HepG2 (cell line): Measurements from ENCODE around the gene SERTAD2. TPM values are rescaled to one million over a fixed set of nuclear protein-coding genes. Genes with fewer than 3 reads are reported as not detected.

Experiments used
- ATF1 ChIP-seq: IDR thresholded peaks from 2 replicates; pipeline ENCODE4 v1.6.1; 2016; ENCODE audit warnings: mild to moderate bottlenecking, control low read depth
- CHD4 ChIP-seq: fragments of 200-600 bp; sonication (generic); IDR thresholded peaks from 2 replicates; pipeline ENCODE4 v1.7.0; 2017; ENCODE audit warnings: mild to moderate bottlenecking, low read length, borderline replicate concordance
- EZH2 ChIP-seq: conservative IDR thresholded peaks from 2 replicates; pipeline ENCODE4 v1.6.1; 2012; ENCODE audit warnings: mild to moderate bottlenecking, low read depth, low read length, moderate library complexity
- HCFC1 ChIP-seq: fragments of 150-350 bp; IDR thresholded peaks from 2 replicates; pipeline ENCODE4 v1.6.1; 2014; ENCODE audit warnings: low read depth, low read length
- JDP2 ChIP-seq: sonication (generic); formaldehyde crosslinking; IDR thresholded peaks from 2 replicates; pipeline ENCODE4 v1.8.1; 2022; ENCODE audit warnings: missing genetic modification reagents, borderline replicate concordance
- SRY ChIP-seq: sonication (generic); formaldehyde crosslinking; IDR thresholded peaks from 2 replicates; pipeline ENCODE4 v1.8.0; 2022; ENCODE audit warnings: mild to moderate bottlenecking, missing genetic modification reagents
- ZBTB42 ChIP-seq: sonication (generic); formaldehyde crosslinking; IDR thresholded peaks from 2 replicates; pipeline ENCODE4 v1.5.0; 2020; ENCODE audit warnings: mild to moderate bottlenecking, missing genetic modification reagents
- ZNF10 ChIP-seq: sonication (generic); formaldehyde crosslinking; IDR thresholded peaks from 2 replicates; pipeline ENCODE4 v1.4.0; 2020; ENCODE audit warnings: mild to moderate bottlenecking, low read depth, missing genetic modification reagents, borderline replicate concordance
- ZNF251 ChIP-seq: sonication (generic); formaldehyde crosslinking; IDR thresholded peaks from 2 replicates; pipeline ENCODE4 v1.9.0; 2021; ENCODE audit warnings: mild to moderate bottlenecking, missing genetic modification reagents
- ZNF607 ChIP-seq: sonication (generic); formaldehyde crosslinking; IDR thresholded peaks from 2 replicates; pipeline ENCODE4 v1.5.1; 2020; ENCODE audit warnings: missing genetic modification reagents, mild to moderate bottlenecking, borderline replicate concordance
- ZNF703 ChIP-seq: sonication (generic); formaldehyde crosslinking; IDR thresholded peaks from 2 replicates; pipeline ENCODE4 v1.5.1; 2020; ENCODE audit warnings: missing genetic modification reagents, mild to moderate bottlenecking, moderate library complexity, borderline replicate concordance
- ZNF841 ChIP-seq: sonication (generic); formaldehyde crosslinking; IDR thresholded peaks from 2 replicates; pipeline ENCODE4 v1.8.1; 2023; ENCODE audit warnings: missing genetic modification reagents, borderline replicate concordance
- ZSCAN20 ChIP-seq: sonication (generic); formaldehyde crosslinking; IDR thresholded peaks from 2 replicates; pipeline ENCODE4 v1.4.0; 2020; ENCODE audit warnings: missing genetic modification reagents, mild to moderate bottlenecking, borderline replicate concordance
- polyA plus RNA-seq, 8 experiments: library from polyadenylated mRNA; depleted of rRNA in 3 of 8; stranded (reverse) in 7 of 8; unstranded in 1 of 8; fragments of >200 nt; fragmentation: Illumina TruSeq in 4 of 8; extraction: Trizol in 4 of 8; gene quantifications; 2 replicates each; pipeline versions ENCODE4 v1.2.1 to v1.2.3, GENCODE V29; 2011 to 2016; ENCODE audit warnings: low read depth in 4 of 8, missing spikeins in 1 of 8, mixed read lengths in 1 of 8; ENCODE audit not compliant: insufficient read depth in 1 of 8
- total RNA-seq, 5 experiments: library from RNA; depleted of rRNA; stranded (reverse); fragments of >200 nt; fragmentation: Illumina TruSeq; extraction: Trizol; gene quantifications; 2 replicates each; pipeline ENCODE4 v1.2.3, GENCODE V29; 2016; ENCODE audit warnings: low read depth in 1 of 5
- TF ChIP-seq, protein P1 (sequence below): sonication (generic); formaldehyde crosslinking; IDR thresholded peaks from 2 replicates; pipeline ENCODE4 v1.9.0; 2021; ENCODE audit warnings: missing genetic modification reagents, mild to moderate bottlenecking, borderline replicate concordance
- TF ChIP-seq, protein P2 (sequence below): sonication (generic); formaldehyde crosslinking; IDR thresholded peaks from 2 replicates; pipeline ENCODE4 v1.5.0; 2020; ENCODE audit warnings: missing genetic modification reagents
- TF ChIP-seq, protein P3 (sequence below): IDR thresholded peaks from 2 replicates; pipeline ENCODE4 v1.6.1; 2012; ENCODE audit warnings: low read length, improper control_type of control experiment
- TF ChIP-seq, protein P4 (sequence below): sonication (generic); formaldehyde crosslinking; IDR thresholded peaks from 2 replicates; pipeline ENCODE4 v1.9.0; 2022; ENCODE audit warnings: missing genetic modification reagents, mild to moderate bottlenecking, borderline replicate concordance
- TF ChIP-seq, protein P5 (sequence below): sonication (generic); formaldehyde crosslinking; IDR thresholded peaks from 2 replicates; pipeline ENCODE4 v1.8.0; 2022; ENCODE audit warnings: mild to moderate bottlenecking, missing genetic modification reagents, moderate library complexity

The SERTAD2 gene
- total and polyA plus RNA-seq, 2 of the 13 experiments (the other 11 are each of a cell fraction or from before 2014, with no cell fraction given): 6.7 to 22.6 TPM

DNA sequence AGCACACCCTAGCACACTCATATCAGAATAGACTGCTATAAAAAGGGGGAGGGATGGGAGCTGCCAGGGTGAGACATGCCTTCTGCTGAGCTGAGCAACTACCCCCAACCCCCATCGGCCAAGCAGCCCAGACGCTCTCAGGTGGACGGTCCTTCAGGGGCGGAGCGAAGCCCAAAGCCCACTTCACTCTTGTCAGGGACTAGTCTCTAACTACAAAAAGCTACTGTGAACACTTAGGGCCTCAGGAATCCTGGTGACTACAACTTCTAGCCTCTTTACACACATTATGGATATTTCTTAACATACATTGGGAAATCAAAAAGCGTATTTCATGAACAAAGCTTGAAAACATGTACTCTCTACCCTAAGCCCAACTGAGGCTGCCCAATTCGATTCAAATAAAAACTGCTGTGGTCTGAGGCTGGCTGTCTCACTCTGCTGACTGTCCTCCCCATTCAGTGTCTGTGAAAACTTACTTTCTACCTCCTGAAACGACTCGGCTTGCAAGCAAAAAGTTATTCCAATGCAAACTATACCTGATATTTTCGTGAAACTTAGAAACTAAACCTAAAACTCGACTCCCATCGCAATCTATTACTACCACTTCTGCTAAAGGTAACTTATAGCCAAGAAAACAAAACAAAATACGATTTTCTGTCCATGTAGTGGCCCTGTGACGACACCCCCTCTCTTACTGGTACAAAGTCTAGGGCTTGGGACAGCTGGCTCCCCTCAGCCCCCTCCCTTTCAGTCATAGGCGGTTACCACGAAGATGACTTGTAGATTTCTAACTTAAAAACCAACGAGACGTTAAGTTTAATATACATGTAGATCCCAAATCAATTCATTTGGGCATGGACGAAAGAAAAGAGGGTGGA is 1.2 kb downstream of the SERTAD2 start (continued):
- no peak for TF ChIP-seq EZH2
- TF ChIP-seq JDP2 (CRISPR knock-in tag): no peak
- no peak for TF ChIP-seq ZSCAN20 (CRISPR knock-in tag)
- TF ChIP-seq ZNF251 (CRISPR knock-in tag): no peak
- TF ChIP-seq, protein P1, sequence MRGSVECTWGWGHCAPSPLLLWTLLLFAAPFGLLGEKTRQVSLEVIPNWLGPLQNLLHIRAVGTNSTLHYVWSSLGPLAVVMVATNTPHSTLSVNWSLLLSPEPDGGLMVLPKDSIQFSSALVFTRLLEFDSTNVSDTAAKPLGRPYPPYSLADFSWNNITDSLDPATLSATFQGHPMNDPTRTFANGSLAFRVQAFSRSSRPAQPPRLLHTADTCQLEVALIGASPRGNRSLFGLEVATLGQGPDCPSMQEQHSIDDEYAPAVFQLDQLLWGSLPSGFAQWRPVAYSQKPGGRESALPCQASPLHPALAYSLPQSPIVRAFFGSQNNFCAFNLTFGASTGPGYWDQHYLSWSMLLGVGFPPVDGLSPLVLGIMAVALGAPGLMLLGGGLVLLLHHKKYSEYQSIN: no peak
- TF ChIP-seq, protein P2, sequence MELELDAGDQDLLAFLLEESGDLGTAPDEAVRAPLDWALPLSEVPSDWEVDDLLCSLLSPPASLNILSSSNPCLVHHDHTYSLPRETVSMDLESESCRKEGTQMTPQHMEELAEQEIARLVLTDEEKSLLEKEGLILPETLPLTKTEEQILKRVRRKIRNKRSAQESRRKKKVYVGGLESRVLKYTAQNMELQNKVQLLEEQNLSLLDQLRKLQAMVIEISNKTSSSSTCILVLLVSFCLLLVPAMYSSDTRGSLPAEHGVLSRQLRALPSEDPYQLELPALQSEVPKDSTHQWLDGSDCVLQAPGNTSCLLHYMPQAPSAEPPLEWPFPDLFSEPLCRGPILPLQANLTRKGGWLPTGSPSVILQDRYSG: peak; percentile 16; the same call in 1 of the 2 replicates
- TF ChIP-seq ATF1: no peak
- TF ChIP-seq ZNF703 (CRISPR knock-in tag): no peak
- no peak for TF ChIP-seq ZNF841 (CRISPR knock-in tag)
- TF ChIP-seq CHD4: no peak
- no peak; the same call in 1 of the 2 replicates for TF ChIP-seq SRY (CRISPR knock-in tag)
- TF ChIP-seq ZBTB42 (CRISPR knock-in tag): no peak
- TF ChIP-seq, protein P3, sequence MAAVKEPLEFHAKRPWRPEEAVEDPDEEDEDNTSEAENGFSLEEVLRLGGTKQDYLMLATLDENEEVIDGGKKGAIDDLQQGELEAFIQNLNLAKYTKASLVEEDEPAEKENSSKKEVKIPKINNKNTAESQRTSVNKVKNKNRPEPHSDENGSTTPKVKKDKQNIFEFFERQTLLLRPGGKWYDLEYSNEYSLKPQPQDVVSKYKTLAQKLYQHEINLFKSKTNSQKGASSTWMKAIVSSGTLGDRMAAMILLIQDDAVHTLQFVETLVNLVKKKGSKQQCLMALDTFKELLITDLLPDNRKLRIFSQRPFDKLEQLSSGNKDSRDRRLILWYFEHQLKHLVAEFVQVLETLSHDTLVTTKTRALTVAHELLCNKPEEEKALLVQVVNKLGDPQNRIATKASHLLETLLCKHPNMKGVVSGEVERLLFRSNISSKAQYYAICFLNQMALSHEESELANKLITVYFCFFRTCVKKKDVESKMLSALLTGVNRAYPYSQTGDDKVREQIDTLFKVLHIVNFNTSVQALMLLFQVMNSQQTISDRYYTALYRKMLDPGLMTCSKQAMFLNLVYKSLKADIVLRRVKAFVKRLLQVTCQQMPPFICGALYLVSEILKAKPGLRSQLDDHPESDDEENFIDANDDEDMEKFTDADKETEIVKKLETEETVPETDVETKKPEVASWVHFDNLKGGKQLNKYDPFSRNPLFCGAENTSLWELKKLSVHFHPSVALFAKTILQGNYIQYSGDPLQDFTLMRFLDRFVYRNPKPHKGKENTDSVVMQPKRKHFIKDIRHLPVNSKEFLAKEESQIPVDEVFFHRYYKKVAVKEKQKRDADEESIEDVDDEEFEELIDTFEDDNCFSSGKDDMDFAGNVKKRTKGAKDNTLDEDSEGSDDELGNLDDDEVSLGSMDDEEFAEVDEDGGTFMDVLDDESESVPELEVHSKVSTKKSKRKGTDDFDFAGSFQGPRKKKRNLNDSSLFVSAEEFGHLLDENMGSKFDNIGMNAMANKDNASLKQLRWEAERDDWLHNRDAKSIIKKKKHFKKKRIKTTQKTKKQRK: no peak
- TF ChIP-seq ZNF10 (CRISPR knock-in tag): no peak
- no peak for TF ChIP-seq HCFC1
- TF ChIP-seq, protein P4, sequence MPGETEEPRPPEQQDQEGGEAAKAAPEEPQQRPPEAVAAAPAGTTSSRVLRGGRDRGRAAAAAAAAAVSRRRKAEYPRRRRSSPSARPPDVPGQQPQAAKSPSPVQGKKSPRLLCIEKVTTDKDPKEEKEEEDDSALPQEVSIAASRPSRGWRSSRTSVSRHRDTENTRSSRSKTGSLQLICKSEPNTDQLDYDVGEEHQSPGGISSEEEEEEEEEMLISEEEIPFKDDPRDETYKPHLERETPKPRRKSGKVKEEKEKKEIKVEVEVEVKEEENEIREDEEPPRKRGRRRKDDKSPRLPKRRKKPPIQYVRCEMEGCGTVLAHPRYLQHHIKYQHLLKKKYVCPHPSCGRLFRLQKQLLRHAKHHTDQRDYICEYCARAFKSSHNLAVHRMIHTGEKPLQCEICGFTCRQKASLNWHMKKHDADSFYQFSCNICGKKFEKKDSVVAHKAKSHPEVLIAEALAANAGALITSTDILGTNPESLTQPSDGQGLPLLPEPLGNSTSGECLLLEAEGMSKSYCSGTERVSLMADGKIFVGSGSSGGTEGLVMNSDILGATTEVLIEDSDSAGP (CRISPR knock-in tag): no peak
- TF ChIP-seq ZNF607: peak; percentile 37; the same call in 1 of the 2 replicates
- TF ChIP-seq, protein P5, sequence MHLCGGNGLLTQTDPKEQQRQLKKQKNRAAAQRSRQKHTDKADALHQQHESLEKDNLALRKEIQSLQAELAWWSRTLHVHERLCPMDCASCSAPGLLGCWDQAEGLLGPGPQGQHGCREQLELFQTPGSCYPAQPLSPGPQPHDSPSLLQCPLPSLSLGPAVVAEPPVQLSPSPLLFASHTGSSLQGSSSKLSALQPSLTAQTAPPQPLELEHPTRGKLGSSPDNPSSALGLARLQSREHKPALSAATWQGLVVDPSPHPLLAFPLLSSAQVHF: no peak
